ENCODE results near the gene CCDC63.
"Not testable (repeated sequence)": the region's sequence is repeated elsewhere in the genome, so short reads cannot be mapped to it uniquely, and the experiment has no call there.

The CCDC63 gene

GRCh38 chr12:110950867-110951266 lies 104.1 kb downstream of the CCDC63 start:
- not testable (repeated sequence) for H3K27ac Mint-ChIP-seq; H3K4me1 Mint-ChIP-seq (ENCODE audit: low read depth); H3K36me3 Mint-ChIP-seq (ENCODE audit: low read depth); H3K9me3 Mint-ChIP-seq; H3K4me3 Mint-ChIP-seq; H3K27me3 Mint-ChIP-seq (ENCODE audit: low read depth)

Data from T-helper 1 cell treated with Interleukin-12 subunit alpha and Interleukin-12 subunit beta and Interleukin-4 antibody, amounts not matched to agents 30 μg/mL and 1 μg/mL, for 36 hours (primary cell).